GM21786 (cell line): ENCODE data around the gene TMEM108.
A peak's percentile ranks its signal among the peaks of the same experiment; 100 is the strongest.
"Not testable (repeated sequence)": the region's sequence is repeated elsewhere in the genome, so short reads cannot be mapped to it uniquely, and the experiment has no call there.

Experiments used
- ATAC-seq: cut with Tn5 transposase; IDR thresholded peaks from one replicate; pipeline ENCODE4 v1.9.1; 2021; ENCODE audit not compliant: unreplicated experiment

Gene TMEM108

DNA sequence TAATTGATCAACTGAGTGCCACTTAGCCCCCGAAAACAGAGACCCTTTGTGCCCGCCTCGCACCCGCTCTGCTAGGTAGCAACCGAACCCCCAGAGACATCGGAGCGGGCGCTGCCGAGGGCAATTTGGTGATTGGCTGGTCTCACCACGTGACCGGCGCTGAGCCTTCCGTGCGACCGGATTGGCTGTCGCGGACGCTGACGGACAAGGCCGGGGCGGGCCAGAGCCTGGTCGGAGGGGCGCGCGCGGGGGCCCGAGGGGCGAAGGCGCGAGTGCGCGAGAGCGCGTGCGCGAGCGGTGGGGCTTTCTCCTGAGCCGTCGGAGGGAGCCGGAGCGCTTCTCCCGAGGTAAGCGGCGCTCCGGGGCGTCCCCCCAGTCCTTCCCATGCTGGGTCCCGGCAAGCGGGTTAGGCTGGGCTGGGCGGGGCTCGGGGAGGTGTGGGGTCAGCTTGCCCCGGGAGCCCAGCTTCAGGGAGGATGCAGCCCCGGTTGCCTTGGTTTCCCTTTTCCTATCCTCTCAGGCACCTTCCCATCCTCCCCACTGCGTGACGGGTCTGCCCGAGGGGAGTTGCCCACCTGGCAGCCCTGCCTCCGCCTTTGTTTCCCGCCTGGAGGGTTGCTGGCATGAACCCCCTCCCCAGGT is at the start of gene TMEM108:
Gene TMEM108 (plus strand): TSS at position 303 of the 642 bp plus-strand sequence.
- ATAC-seq, result no peak

DNA sequence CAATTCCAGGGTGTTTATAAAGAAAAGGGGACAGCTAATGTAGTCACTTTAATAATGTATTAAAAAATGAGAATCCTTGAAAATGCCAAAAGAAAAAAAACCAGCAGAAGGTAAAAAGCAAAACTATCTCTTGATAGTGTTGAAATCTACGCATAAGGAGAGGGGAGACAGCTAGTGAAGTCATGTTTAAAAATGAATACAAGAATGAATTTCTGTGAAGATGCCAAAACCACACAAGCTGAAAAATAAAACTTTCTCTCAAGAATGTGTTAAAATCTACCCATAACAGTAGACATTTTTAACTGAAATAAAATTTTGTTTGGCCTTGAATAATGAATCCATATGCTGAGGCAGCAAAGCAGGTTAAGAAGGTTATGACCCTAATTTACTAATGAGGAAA is 42.2 kb upstream of the TMEM108 start:
- ATAC-seq, result no peak

DNA sequence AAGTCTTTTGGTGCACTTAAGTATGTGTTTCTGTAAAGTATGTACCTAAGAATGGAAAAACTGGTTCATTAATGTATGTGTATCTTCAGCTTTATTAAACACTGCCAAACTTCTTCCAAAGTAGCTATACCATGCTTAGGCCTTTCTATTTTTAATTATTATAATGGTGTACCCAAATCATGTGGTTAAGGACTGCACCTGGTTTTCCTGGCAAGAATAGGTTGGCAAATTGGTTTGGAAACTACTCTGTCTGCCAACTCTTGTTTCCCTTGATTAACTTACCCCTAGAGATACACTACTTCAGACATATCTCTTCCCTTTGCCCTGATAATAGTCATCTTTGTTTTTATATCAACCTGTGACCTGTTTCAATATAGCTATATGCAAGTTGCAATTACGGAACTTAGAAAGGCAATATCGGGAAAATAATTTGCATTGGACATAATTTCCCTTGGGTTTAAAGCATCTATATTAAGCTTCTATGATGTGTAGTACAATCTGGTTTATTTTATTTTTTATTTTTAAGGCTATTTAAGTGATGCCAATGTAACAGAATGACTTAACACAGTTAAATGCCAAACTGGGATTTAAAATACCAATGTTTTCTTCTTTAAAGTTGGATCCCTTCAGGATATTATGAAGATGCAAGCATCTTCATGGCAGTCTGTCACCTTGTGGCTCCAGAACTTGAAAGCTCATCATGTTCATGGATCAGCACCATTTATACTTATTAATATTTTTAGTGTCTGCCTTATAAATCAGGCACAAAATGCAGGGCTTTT is 40.6 kb upstream of the TMEM108 start:
- ATAC-seq, result no peak

DNA sequence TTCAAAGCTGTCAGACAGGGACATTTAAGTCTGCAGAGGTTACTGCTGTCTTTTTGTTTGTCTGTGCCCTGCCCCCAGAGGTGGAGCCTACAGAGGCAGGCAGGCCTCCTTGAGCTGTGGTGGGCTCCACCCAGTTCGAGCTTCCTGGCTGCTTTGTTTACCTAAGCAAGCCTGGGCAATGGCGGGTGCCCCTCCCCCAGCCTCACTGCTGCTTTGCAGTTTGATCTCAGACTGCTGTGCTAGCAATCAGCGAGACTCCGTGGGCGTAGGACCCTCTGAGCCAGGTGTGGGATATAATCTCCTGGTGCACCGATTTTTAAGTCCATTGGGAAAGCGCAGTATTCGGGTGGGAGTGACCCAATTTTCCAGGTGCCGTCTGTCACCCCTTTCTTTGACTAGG is 33.2 kb upstream of the TMEM108 start:
- ATAC-seq, result not testable (repeated sequence)

DNA sequence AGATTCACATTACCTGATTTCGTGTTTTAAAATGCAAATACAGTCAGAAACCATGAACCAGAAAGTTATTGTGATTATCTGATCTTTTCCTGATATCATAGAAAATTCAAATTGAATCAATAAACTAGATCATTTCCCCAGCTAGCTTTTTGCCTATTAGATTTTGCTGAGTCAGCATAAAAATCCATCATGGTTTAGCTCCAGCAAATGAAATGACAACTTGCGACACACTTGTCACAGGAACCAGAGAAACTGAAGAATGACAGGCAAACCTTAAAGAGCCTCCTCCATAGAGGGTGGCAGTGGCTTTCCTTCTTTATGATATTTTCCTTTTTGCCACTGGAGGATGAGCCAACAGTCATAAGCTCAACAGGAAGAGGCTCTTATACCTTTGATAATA is 30.6 kb upstream of the TMEM108 start:
- ATAC-seq, result no peak

DNA sequence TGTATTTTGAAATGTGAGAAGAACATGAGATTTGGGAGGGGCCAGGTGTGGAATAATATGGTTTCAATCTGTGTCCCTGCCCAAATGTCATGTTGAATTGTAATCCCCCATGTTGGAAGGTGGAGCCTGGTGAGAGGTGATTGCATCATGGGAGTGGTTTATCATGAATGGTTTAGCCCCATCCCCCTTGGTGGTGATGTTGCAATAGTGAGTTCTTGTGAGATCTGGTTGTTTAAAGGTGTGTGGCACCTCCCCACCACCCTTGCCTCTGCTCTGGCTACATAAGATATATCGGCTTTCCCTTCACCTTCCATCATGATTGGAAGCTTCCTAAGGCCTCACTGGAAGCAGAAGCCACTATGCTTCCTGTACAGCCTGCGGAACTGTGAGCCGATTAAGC is 23.9 kb upstream of the TMEM108 start:
- ATAC-seq, result no peak

DNA sequence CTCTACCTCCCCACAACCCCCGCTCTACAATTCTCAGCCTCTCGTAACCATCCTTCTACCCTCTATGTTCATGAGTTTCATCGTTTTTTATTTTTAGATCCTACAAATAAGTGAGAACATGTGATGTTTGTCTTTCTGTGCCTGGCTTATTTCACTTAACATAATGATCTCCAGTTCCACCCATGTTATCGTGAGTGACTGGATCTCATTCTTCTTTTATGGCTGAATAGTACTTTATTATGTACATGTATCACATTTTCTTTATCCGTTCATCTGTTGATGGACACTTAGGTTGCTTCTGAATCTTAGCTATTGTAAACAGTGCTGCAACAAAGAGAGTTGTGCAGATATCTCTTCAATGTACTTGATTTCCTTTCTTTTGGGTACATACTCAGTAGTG is 22.6 kb upstream of the TMEM108 start:
- ATAC-seq, result not testable (repeated sequence)

DNA sequence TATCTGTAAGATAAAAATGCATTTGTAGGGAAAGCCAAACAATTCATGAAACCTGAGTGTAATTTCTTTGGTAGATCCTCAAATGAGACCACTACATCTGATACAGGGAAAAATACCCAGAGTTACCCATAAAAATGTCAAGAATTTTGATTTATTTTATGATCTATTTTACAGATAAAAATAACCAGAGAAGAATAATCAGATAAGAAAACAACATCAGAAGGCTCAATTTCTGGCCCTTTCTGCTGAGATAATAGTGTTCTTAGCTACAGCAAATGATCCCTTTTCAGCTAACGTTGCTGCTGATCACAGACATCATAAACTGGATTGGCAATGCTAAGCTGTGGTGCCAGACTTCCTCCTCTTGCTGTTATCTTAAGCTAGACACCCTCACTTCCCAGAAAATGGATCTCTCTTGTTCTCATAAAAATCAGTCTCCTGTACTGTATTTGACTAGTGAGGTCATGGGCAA is 21.3 kb upstream of the TMEM108 start:
- ATAC-seq, result no peak

DNA sequence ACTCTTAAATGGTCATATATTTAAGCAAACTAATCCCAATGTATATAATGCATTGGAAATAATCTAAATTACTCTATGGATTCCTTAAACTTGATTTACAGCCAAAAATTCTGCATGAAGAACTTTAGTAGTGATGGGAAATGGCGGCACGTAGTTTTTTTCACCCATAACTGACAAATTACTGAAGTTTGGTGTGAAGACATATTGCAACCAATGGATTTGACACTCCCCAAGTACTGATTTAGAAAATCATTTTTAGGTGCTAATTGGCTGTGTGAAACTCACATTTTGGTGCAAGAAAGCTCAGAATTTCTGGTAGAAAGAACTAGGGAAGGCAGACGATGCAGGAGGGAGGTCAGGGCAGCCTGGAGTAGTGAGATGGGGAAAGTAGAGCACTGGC is 19.3 kb upstream of the TMEM108 start:
- no peak for ATAC-seq

DNA sequence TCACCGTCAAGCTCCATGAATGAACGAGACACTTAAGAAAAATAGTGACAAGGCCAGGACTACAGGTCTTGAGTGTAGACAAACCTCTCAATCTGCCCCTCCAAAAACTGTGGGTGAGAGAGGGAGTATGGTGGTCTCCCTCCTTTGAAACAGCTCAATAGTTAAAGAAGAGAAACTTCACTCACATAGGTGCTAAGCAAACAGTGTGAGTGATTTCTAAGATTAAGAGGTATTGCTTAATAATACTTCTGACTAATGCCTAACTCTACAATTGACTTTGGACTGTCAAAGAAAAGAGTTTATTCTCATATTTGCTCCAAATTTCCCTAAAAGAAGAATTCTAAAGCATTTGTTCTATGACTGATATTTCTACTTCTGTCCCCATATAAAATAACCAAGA is 17.0 kb upstream of the TMEM108 start:
- ATAC-seq, result no peak

DNA sequence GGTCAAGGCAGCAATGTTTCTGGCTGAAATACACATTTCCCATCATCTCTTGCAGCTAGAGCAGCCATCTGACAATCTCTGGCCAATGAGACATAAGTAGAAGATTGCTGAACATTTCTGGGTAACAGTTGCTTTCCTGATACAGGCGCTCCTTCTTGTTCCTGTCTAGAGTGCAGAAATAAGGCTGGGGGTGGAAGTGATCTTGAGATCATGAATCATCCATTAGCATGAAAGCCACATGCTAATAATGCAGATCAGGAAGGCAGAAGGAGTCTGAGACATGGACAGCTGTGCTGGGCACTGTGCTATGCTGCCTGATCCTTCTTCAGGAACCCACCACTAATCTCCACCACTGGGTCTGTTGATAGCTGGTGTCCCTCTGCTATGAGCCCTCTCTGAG is 14.8 kb upstream of the TMEM108 start:
- no peak for ATAC-seq

DNA sequence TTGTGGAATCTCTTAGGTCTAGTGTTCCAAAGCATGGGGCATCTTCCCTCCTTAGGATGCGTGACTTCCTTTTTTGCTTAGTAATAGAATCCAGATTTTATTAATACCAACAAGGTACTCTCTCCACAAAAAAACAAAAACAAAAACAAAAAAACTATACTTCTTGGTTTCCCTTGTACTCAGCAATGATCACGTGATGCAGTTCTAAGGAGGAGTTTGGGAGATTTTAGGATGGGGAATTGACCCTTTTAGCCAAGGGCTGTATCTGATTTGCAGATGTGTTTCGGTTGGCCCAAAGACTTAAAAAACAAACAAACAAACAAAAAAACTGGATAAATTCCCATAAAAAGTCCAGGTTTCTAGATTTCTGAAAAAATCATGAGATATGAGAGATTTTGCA is 12.6 kb upstream of the TMEM108 start:
- no peak for ATAC-seq

DNA sequence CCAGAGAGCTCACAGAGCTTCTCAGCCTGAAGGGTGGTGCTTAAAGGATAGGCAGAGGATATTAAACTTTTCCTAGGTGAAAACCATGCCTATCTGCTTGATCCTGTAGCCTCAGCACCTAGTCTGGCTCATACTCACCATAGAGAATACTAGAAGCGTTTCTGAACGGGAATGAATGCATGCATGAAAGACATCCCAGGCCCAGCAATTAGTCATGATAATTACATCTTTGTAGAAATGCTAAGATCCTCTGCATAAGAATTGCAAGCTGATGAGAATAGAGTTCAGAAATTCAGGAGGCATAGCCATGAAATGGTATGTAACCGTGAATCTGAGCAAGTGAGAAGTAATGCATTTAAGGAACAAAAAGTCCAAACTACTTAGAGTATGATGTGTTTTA is 5.9 kb upstream of the TMEM108 start:
- no peak for ATAC-seq

DNA sequence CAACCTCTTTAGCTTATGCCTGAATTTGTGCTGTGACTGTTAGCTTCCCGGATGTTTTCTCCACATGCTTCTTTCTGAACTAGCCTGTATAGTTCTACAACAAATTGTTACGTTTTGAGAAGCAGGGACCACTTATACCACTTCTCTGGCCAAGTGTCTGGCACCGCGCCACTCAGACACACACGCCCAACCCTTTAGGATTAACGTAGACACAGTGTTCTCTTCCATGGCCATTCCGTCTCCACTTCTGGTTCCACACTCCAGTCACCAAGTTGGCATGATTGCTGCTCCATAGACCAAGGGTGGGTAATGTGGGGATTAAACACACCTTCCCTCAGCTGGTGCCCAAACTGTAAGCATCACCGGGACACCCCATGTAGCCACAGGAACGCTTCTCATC is 755 bp upstream of the TMEM108 start:
- no peak for ATAC-seq

DNA sequence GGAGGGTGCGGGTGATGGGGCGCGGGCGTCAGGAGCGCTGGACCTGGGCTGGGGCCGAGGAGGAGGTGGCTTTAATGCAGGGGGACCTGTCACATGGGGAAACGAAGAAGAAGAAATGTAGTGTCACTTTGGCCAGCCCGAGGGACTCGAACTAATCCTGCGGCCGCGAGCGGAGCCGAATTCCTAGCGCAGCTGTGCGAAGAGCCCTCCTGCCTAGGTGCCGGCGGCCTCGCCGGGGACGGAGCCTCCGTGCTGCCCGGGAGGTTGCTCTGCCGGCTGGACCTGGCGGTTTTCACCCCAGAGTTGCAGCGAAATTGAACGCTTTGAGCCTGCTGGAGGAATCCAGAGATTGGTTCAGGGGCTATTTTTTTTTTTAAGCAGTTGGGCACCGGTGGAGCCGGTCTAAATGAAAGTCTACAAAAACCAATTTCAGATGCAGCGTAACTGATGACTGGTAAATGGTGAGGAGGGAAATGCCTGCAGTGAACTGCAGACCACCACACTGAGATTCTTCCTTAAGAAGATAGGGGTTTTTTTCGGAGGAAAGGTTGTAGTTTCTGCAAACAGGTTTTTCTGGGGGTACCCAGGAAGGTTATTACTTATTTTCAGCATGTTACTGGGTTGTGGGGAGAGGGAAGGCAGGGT is 662 bp downstream of the TMEM108 start:
- no peak for ATAC-seq

DNA sequence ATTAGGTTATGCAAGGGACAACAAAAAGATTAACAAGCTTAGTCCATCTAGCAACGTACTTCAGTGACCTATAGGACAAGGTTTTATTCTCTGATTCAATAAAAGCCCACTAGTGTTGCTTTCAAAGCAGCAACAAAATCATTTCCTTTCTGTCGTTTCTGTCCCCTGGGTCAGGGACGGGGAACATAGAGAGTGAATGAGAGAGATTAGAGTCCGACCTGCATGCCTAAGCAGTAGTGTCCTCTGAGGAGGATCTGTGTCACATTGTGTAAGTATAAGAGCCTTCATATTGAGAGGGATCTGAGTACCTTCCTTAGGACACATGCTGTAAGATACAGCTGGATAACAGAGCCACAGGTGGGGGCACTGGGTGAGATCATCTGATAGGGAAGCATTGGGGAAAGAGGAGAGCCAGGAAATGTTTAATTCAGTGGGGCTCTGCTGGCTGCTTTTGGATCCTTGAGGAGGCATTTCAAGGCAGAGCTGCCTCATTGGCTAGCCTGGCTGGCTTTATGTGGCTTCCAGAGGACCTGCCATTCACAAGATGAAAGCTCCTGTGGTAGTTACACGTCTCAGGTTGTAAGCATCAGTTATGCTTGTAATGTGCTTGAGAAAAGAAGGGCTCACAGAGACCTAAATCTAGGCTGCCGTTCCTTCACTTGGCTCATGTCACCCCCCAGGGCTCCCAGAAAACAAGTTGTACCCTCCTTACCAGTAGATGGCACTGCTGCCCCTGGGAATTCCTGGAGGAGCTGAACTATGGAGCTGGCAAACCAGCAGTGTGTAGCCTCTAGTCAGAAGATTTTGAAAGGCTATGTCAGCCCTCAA is 2.7 kb downstream of the TMEM108 start:
- peak; percentile 66 for ATAC-seq

DNA sequence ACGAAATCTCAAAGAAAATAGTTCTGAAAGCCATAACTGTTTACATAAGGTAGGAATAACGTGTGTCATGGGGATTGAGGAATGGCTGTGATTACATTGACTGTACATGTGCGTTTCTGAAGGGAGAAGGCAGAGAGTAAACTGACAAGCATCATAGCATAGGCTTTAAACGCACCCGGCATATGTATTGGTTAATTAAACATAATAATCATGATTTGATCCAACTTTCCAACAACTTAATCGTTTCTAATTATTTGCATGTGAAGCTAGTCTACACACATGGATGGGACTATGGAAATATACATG is 3.3 kb downstream of the TMEM108 start:
- no peak for ATAC-seq

DNA sequence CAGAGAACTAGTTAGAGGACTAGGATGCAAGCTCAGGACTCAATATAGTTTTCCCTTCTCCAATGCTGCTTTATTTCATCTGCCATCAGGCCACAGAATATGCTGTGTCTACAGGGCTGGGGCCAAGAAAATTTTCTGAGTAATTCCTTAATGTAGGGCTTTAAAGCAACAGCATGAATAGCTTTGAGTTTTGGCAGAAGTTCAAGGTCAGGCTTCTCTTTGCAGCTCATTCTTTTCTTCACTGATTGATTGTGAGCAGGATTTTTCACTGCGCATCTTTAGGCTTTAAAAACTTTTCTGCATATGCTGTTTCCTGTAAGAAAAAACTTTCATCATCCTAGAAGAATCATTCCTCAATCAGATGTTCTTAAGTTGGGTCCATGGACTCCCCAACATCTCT is 4.6 kb downstream of the TMEM108 start:
- no peak for ATAC-seq

DNA sequence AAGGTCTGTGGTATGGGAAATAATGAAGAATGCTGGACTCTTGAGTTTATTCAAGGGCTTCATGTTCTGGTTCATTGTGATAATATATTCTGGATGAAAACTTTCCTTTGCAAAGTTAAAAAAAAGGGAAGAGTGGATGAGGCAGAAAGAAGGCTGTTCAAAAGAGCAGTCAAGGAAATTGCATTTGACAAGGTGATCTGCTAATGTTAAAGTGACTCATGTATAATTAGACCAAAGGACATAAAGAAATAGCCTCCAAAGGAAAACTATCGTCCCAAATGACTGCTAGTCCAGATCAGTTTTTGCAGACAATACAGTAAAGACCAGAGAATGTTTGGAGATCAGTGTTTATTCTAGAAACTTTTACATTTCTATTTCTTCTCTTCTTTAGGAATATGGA is 9.8 kb downstream of the TMEM108 start:
- no peak for ATAC-seq

DNA sequence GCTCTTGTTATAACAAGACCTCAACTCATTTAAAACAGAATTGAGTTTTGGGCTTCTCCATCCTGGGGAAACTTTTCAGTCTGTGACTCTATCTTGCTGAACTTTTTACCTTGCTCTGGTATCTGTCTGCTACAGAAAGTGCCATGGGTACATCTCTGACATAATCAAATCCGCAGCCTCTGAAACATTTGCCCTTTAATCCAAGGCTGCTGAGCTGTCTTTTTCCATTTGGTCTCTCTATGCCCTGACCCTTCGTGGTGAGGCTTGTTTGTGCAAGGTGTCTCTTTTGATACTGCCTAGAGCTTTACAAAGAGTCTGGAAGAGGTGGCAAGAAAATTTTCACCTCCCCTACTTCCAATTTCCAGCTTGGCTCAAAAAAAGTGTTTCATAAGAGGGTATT is 11.3 kb downstream of the TMEM108 start:
- ATAC-seq, result no peak

DNA sequence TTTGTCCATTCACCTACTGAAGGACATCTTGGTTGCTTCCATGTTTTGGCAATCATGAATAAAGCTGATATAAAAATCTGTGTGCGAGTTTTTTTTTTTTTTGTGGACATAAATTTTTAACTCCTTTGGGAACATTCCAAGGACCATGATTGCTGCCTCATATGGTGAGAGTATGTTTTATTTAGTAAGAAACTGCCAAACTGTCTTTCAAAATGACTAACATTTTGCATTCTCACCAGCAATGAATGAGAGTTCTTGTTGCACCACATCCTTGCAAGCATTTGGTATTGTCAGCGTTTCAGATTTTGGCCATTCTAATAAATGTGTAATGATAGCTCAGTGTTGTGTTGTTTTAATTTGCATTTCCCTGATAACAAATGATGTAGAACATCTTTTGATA is 12.7 kb downstream of the TMEM108 start:
- ATAC-seq, result no peak

DNA sequence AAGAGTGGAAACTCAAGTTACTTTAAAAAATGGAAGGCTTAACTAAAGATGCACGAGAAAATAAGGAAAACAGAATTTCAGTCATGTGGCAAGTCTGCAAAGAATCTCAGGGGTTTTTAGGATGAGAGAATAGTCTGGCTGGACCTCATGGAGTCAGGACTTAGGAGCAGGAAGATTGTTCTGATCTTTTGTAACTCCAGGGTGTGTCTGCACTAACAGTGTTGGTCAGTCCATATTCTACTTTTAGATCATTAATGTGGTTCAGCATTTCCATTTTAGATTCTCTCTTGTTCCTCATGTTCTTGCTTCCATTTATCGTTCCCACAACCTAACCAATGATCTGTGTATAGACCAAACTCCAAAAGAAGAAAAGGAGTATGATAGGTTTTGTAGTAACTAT is 15.3 kb downstream of the TMEM108 start:
- ATAC-seq, result no peak
